HG02970 (cell line): Measurements from ENCODE around the gene SCN3B.
A peak's percentile ranks its signal among the peaks of the same experiment; 100 is the strongest.

ENCODE experiments used
- ATAC-seq: cut with Tn5 transposase; IDR thresholded peaks from one replicate; pipeline ENCODE4 v1.9.1; 2021; ENCODE audit warnings: mild to moderate bottlenecking, moderate library complexity, moderate number of reproducible peaks; ENCODE audit not compliant: unreplicated experiment, low FRiP score

The SCN3B gene

GRCh38 chr11:123603666-123604065 is 50.8 kb downstream of the SCN3B start:
- no peak for ATAC-seq

GRCh38 chr11:123601743-123602142 is 52.7 kb downstream of the SCN3B start:
- no peak for ATAC-seq

- ATAC-seq: no peak
Observed at GRCh38 chr11:123601136-123601535, 53.3 kb downstream of the SCN3B start.

GRCh38 chr11:123597859-123598258 is 56.6 kb downstream of the SCN3B start:
- no peak for ATAC-seq

- no peak for ATAC-seq
Observed at GRCh38 chr11:123594921-123595320, 59.5 kb downstream of the SCN3B start.

GRCh38 chr11:123594188-123594901 is 60.1 kb downstream of the SCN3B start:
- no peak for ATAC-seq

- no peak for ATAC-seq
Observed at GRCh38 chr11:123593570-123593969, 60.9 kb downstream of the SCN3B start.

- ATAC-seq: no peak
Observed at GRCh38 chr11:123590296-123590912, 64.0 kb downstream of the SCN3B start.

GRCh38 chr11:123588864-123589262 is 65.6 kb downstream of the SCN3B start:
- ATAC-seq: no peak

- no peak for ATAC-seq
Observed at GRCh38 chr11:123588117-123588863, 66.1 kb downstream of the SCN3B start.

GRCh38 chr11:123587559-123587958 is 66.9 kb downstream of the SCN3B start:
- ATAC-seq: no peak

- ATAC-seq: no peak
Observed at GRCh38 chr11:123587044-123587443, 67.4 kb downstream of the SCN3B start.

- no peak for ATAC-seq
Observed at GRCh38 chr11:123586568-123586967, 67.9 kb downstream of the SCN3B start.

GRCh38 chr11:123585706-123586105 is 68.7 kb downstream of the SCN3B start:
- ATAC-seq: no peak

GRCh38 chr11:123585206-123585605 is 69.2 kb downstream of the SCN3B start:
- ATAC-seq: no peak

- no peak for ATAC-seq
Observed at GRCh38 chr11:123584737-123585136, 69.7 kb downstream of the SCN3B start.

- ATAC-seq: no peak
Observed at GRCh38 chr11:123584186-123584585, 70.2 kb downstream of the SCN3B start.

GRCh38 chr11:123582992-123583504 is 71.4 kb downstream of the SCN3B start:
- no peak for ATAC-seq

- ATAC-seq: no peak
Observed at GRCh38 chr11:123581651-123582399, 72.6 kb downstream of the SCN3B start.

GRCh38 chr11:123580557-123581275 is 73.7 kb downstream of the SCN3B start:
- ATAC-seq: peak; percentile 53
